NB4 (cell line): ENCODE data around the gene ATXN2.
"Not testable (repeated sequence)": the region's sequence is repeated elsewhere in the genome, so short reads cannot be mapped to it uniquely, and the experiment has no call there.

Experiments
- DNase-seq: peaks from one replicate; pipeline ENCODE4 v3.0.0; 2010; ENCODE audit warnings: low read depth
- H3K4me3 ChIP-seq: one replicate; pipeline ENCODE4 v1.5.1; 2011; ENCODE audit warnings: mild to moderate bottlenecking, low read depth, low read length, moderate library complexity
- CTCF ChIP-seq: IDR thresholded peaks from one replicate; pipeline ENCODE4 v1.5.1; 2012; ENCODE audit warnings: low read depth, low read length
- MAX ChIP-seq: IDR thresholded peaks from 2 replicates; pipeline ENCODE4 v1.6.1; 2011; ENCODE audit warnings: low read depth, low read length
- MYC ChIP-seq: IDR thresholded peaks from 2 replicates; pipeline ENCODE4 v1.6.1; 2011; ENCODE audit warnings: low read depth, low read length
- POLR2A ChIP-seq: IDR thresholded peaks from 2 replicates; pipeline ENCODE4 v1.6.1; 2011; ENCODE audit warnings: mild to moderate bottlenecking; ENCODE audit not compliant: insufficient read length; ENCODE audit errors: extremely low read depth

Gene ATXN2

GRCh38 chr12:111569363-111570083 is 29.6 kb downstream of the ATXN2 start:
- no peak overlapping the region for H3K4me3 ChIP-seq

GRCh38 chr12:111560844-111561243 is 38.3 kb downstream of the ATXN2 start:
- not testable (repeated sequence) for H3K4me3 ChIP-seq, DNase-seq

More at GRCh38 chr12:111569363-111570083, 29.6 kb downstream of the ATXN2 start:
- DNase-seq, result no peak
- TF ChIP-seq POLR2A (no peak), CTCF (no peak), MYC (no peak), MAX (no peak)

GRCh38 chr12:111558107-111558376 is 41.1 kb downstream of the ATXN2 start:
- DNase-seq, result no peak
- TF ChIP-seq MAX (no peak), POLR2A (no peak), CTCF (no peak), MYC (no peak)
- H3K4me3 ChIP-seq, result no peak overlapping the region

GRCh38 chr12:111557271-111558106 is 41.6 kb downstream of the ATXN2 start:
- TF ChIP-seq MYC, result no peak
- TF ChIP-seq CTCF, result no peak
- no peak for TF ChIP-seq POLR2A
- no peak for TF ChIP-seq MAX
- DNase-seq, result no peak
- H3K4me3 ChIP-seq, result no peak overlapping the region

GRCh38 chr12:111556676-111557075 is 42.4 kb downstream of the ATXN2 start:
- DNase-seq, result no peak
- no peak for TF ChIP-seq POLR2A
- TF ChIP-seq MAX, result no peak
- TF ChIP-seq CTCF, result no peak
- no peak for TF ChIP-seq MYC
- no peak overlapping the region for H3K4me3 ChIP-seq

GRCh38 chr12:111555313-111555712 is 43.8 kb downstream of the ATXN2 start:
- not testable (repeated sequence) for DNase-seq, H3K4me3 ChIP-seq
